Measurements from ENCODE around the gene FCN3.

- TF ChIP-seq, protein P1, sequence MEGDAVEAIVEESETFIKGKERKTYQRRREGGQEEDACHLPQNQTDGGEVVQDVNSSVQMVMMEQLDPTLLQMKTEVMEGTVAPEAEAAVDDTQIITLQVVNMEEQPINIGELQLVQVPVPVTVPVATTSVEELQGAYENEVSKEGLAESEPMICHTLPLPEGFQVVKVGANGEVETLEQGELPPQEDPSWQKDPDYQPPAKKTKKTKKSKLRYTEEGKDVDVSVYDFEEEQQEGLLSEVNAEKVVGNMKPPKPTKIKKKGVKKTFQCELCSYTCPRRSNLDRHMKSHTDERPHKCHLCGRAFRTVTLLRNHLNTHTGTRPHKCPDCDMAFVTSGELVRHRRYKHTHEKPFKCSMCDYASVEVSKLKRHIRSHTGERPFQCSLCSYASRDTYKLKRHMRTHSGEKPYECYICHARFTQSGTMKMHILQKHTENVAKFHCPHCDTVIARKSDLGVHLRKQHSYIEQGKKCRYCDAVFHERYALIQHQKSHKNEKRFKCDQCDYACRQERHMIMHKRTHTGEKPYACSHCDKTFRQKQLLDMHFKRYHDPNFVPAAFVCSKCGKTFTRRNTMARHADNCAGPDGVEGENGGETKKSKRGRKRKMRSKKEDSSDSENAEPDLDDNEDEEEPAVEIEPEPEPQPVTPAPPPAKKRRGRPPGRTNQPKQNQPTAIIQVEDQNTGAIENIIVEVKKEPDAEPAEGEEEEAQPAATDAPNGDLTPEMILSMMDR (IDR thresholded peaks at IDR 0.05): no peak
- TF ChIP-seq POLR2A (IDR thresholded peaks at IDR 0.05) (no peak), EP300 (IDR thresholded peaks at IDR 0.05) (no peak)
These were observed 19.1 kb upstream of the FCN3 start for GRCh38 chr1:27393641-27394281.

Measured in suprapubic skin (tissue), 3 donors.